HG03064 (cell line): ENCODE measurements around the gene NOL8.

Source experiments
- ATAC-seq: cut with Tn5 transposase; IDR thresholded peaks from one replicate; pipeline ENCODE4 v1.9.1; 2021; ENCODE audit warnings: low read depth; ENCODE audit not compliant: unreplicated experiment

Gene NOL8

DNA sequence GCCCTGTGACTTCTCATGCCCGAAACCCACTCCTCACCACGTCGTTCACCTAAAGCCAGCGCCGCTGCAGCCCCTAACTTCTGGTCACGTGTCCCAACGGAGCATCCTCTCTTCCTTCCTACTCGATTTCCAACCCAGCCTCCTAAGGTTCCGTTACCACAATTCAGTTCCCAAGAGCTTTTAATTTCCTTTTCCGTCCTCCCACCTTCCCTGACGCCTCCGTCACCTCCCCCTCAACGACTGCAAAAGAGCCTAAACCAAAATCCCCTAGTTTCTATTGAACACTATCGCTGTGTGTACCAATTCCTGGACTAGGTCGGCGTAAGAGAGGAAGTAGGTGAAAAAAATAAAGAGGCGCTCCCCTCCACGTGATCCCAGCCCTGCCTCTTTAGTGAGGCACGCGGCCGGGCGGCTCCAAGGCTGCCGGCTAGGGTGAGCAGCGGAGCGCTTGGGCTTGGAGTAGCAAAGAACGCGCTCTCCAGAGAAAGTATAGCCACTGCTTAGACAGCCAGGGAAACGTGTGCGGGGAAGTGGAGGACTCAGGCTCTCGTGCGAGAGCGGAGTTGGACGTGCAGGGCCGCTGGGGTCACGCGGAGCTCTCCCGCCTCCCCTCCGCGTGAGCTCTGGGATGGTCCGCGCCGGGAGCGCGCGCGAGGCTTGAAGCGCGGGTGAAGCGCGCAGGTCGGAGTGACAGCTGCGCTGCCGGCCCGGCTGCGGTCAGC, at the start of gene NOL8, which contains the start of gene CENPP:
TSS of gene NOL8 (minus strand) at position 82 of the 722 bp plus-strand sequence. CDS start 1,189 bp downstream, outside the sequence.
TSS of gene CENPP (plus strand) at position 685 of the 722 bp plus-strand sequence.
- ATAC-seq, result peak; percentile 94

DNA sequence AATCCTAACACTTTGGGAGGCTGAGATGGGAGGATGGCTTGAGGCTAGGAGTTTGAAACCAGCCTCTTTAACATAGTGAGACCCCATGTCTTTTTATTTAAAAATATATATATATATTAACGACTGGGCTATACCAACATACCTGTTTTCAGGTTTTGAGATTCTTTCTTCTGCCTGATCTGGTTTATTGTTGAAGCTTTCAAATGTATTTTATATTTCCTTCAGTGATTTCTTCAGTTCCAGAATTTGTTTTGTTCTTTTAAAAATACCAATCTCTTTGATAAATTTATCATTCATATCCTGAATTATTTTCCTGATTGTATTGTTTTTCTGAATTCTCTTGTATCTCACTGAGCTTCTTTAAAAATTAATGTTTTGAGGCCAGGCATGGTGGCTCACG, 48.0 kb upstream of the NOL8 start:
- no peak for ATAC-seq

DNA sequence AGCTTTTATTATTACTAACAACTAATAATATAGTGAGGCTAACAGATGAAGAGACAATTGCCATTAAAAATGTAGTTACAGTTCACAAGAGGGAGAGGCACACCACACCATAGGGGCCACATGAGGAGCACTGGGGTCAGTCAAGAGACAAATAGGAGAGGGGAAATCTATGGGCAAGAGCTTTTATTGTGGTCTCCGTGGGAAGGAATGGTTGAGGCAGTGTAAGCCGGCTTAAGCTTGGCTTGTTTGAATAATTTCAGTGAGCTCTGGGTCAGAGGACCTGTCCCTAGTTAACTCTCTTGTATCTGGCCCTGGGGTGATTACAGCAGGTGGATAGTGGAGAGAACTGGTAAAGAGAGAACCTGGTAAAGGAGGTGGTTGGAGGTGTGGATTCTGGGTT, 43.9 kb upstream of the NOL8 start:
- ATAC-seq, result no peak

DNA sequence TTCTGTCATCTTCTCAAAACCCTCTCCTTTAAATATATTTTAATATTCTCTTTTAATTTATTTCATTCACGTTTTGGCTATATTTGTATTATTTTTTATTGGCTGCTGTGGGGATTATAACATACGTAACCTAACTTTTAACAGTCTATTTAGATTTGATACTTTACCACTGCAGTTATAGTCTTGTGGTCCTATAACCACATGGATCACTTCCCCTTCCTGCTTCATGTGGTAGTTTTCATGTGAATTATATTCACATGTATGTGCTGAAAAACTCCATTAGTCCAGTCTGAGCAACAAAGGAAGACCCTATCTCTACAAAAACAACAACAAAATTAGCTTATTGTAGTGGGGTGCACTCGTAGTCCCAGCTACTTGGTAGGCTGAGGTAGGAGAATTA, 34.9 kb upstream of the NOL8 start:
- no peak for ATAC-seq

DNA sequence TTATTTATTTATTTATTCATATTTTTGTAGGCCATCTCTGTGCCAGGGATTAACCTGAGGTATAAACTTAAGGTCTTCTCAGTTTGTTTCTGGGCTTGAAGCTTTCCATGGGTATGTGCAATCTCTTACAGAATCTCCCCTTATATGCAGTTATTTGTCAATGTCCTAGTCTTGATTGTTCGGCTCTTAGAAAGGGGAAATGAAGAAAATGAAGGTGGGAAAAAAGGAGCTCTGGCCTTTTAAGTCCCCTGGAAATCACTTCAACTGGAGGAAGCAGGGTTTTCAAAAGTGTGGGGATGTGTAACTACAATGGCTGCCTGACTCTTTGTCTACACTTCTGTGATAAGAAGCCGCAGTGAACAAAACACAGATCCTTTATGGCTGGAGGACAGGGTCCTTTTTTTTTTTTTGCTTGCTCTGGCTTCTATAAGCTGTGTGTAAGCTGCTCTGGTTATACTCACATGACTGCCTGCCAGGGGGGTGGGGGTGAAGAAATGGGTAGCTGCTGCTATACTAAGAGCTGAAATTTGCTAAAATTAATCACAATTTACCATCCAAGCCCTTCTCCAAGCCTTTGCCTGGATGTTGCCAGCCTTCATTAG, 34.3 kb upstream of the NOL8 start:
- ATAC-seq, result no peak

DNA sequence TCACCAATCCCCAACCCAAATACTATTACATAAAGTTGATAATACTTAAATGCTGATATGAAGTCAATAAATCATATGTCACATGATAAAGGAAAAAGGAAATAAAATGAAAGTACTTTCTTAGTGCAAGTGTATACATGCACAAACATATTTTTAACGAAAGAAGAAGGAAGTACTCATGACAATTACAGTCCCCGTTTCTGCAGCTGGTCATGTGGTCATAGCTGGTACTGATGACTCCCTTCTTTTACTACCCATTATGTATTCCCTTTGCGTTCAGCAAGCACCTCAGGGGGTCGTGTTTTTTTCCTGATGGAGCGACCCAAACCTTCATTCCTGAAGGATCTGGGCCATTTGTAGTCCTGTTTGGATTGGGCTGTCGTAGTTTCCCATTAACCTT, 27.9 kb upstream of the NOL8 start:
- ATAC-seq, result no peak

DNA sequence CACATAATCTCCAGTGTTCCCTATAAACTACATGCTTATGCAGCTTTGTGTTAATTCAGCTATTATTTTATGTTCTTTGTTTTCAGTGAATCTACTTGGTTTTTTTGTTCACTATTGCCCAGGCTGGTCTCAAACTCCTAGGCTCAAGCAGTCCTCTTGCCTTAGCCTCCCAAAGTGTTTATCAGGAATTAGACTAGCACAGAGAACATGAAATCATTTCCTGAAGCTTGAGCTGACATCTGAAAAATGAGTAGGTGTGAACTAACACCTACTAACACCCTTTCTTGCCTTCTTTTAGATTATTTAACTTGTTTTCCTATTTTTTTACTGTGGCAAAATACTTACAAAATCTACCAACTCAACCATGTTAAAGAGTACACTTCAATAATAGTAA, 25.6 kb upstream of the NOL8 start:
- no peak for ATAC-seq

DNA sequence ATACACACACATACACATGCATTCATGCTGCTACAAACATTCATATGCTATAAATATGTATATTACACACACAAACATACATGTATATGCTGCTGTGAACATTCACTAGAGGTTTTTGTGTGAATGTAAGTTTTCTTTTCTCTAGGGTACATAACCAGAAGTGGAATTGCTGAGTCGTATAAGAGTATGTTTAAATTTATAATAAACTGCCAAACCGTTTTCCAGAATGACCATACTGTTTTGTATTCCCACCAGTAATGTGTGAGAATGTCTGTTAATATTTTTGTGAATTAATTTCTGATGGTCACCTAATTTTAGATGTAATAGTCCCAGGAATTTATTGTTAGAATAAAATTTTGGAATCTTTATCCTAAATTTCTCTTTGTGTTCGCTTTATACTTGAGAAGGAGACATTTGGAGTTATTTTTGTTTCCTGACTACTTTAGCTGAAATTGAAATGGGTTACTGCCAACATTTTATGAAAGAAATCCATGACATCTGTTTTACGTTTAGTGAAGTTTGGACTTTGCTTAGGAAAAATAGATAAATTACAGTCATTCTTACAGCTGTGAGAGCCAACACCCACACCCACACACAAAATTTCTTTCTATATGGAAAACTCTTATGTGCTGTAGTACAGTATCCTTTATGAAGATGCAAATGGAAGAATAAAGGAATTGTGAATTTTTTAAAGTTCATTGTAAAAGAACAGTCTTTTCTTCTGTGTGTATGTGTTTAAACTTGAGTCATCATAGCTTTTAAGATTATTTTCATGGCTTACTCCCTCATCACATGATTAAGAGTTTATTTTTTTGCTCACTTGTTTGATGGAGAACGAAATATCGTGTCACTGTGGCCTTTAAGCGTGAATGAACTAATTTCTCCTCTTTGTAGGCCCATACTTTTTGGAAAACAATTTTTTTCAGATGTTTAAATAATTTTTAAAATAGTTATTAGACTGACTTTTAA, 24.9 kb upstream of the NOL8 start:
- ATAC-seq, result no peak

DNA sequence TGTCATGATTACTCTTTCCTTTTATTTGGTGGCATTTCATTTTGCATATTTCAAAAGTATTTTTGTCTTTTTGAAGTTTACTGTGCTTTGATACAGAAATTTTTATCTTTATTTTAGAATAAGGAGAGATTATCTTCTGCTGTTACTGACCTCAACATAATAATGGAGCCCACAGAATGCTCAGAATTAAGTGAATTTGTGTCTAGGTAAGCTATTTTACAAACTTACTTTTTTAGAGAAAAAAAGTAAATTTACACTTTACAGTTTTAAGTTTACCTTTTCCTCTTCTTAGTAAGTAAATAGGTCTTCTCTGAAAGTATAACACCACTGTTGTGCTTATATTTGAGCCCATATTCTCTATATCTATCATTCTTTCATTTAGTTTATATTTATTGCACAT, 20.4 kb upstream of the NOL8 start:
- no peak for ATAC-seq

DNA sequence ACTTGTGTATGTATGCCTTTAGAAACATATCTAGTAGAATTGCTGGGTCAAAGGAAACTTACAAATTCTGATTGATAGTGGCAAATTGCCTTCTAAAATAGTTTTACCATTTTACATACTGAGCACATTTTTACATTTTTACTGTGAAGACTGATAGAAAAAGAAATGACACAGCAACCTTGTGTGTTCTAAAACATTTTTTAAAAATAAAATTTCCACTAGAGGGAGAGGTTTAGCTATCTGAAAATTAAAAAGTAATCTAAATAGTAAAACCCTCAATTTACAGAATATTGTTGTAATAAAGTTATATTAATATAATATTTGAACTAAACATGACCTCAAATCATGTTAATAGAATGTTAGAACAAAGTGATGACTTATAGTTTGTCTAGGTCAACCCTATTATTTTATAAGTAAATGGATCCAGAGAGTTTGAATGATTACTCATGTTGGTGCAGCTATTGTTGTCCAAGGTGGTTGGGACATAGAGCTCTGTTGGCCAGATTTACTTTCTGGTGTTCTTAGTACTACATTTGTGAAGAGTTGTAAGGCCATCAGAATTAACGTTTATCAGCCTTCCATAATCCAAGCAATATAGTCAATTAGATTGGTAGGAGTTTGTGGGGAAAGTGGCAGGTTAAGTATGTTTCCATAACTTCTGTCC, 17.8 kb upstream of the NOL8 start:
- ATAC-seq, result no peak

DNA sequence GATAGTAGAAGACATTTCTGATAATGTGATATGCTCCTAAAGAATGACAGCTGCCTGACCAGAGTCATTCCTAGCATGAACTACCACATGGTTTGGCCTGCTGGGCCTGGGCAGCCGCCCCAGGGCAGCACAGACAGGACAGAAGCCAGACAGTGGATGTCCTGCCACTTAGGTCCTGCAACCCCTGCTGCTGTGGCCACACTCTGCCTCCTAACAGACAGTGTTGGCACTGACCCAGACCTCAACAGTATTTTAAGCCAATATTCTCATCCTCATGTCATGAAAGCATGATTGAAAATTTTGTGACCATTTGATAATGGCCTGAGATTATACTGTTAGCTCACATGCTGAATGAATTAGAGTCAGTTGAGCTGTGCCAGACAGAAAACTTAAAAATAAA, 16.4 kb upstream of the NOL8 start:
- no peak for ATAC-seq

DNA sequence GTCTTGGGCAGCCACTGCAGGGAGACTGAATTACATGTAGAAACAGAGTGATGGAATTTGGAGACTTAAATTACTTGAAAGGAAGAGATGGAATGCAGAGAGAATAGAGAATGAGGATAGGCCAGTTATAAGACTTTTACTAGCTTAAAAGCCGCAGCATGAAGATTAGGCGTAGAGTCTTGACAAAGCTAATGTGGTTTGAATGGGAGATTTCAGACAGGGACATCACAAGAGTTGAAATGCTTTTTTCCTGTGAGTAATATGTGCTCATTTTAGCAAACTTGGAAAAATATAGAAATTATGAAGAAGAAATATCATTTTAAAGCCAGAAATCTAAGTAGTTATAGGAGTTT, 8.1 kb upstream of the NOL8 start:
- ATAC-seq, result no peak

DNA sequence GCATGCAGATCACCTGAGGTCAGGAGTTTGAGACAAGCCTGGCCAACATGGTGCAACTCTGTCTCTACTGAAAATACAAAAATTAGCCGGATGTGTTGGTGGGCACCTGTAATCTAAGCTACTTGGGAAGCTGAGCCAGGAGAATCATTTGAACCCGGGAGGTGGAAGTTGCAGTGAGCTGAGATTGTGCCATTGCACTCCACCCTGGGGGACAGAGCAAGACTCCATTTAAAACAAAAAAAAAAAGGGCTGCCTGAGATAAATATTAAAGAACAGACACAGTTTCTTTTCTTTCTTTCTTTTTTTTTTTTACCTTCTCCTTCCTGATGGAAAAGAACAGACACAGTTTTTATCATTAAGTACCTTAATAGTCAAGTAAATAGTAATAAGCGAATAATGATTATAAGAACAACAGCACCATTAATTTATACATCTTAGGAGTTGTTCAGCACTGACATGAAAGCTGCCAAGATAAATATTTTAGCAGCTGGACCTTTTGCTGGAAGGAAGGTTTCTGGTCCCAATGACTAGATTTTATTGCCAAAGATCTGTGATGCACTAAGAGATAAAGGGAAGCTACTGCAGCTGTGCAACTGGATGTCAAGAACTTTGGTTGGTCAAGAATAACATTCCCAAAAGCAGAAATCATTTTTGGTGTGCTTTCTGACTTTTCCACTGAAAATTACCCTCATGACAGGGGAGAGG, 7.6 kb upstream of the NOL8 start:
- ATAC-seq, result no peak

DNA sequence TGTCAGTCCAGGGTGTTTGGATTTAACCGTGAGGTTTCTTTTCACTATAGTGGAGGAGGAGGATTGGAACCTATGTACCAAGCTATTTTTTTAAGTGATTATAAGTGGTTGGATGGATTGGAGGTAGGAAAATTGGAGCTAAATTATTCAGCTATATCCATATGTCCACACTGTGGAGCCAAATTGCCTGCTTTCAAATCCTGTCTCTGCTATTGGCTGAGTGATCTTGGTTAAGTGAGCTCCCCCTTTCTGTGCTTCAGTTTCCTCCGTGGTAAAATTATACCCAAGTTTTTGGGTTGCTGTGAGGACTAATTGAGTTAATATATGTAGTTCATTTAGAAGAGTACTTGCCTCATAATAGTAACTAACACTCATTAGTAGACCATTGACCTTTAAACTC, 3.1 kb upstream of the NOL8 start:
- no peak for ATAC-seq

DNA sequence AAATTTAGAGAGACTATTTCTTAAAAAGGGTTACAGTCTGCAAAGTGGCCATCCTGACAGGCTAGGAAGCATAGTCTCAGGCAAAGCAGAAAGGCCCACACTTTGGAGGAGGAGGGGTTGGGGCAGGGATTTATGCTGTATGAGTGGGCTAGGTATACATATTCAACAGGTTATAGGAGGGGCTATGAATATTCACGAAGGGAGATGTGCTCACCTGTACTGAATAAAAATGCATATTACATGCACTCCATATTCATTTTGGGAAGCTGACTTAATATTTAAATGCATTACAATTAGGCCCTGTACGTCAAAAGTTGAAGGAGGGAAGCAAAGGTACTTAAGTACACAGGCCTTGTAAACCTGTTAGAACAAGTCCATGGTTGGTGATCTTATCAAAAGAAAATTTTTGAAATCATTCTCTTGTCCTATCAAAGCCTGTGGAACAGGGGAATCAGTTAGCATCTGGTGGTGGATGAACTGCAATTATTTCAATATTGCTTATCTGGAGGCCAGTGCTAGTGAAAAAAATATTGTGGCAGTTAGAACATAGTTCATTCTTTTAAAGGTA, 2.2 kb upstream of the NOL8 start:
- ATAC-seq, result no peak

DNA sequence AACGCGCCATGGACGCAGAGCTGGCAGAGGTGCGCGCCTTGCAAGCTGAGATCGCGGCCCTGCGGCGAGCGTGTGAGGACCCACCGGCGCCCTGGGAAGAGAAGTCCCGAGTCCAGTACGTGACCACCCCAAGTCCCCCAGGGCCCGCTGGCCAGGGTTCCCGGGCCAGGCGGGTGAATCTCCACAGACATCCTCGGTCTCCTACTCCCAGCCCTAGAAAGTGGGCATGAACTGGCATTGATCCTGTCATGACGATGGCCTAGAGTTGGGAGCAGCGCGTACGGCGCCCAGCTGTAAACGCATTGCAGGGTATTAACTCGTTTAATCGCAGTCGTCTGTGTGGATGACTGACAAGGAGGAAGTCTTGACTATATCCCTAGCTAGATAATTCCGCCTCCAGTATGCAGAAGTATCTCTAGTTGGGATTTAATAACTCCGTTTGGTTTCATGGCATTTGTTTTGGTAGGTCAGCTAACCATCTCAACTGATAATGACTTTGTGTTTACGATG, 896 bp upstream of the NOL8 start:
- no peak for ATAC-seq

DNA sequence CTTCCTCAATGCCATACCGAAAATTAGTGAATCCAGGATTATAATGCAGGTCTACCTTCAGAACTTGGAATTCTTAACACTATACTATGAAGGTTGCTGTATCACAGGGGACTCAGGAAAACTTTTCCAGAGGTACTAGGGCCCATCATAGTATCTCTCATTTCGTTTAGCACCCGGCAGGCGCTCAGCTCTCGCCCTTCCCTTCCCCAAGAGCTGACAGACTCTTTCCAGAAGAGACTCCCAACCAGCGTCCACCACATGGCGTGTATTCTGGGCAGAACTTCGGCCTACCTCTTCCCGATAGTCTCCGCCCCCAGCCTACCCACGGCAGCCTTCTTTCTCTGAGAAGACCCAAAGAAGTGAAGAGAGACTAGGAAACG, 271 bp downstream of the NOL8 start:
- ATAC-seq, result peak; percentile 5

DNA sequence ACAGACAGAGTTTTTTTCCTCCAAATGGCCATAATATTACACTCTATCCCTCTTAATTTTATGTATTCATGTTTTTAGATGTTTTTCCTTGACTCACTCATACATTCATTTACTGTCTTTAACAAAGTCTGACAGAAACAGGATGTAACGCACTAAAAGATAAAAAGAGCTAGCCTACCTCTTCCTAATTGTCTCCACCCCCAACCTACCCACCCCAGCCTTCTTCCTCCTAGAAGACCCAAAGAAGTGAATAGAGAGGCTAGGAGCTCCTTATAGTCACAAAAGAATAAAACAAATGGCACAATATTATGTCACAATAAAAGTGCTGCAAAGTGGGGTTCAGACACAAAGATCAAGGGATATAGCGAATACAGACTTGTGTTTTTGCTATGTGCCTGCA, 719 bp downstream of the NOL8 start:
- no peak for ATAC-seq

DNA sequence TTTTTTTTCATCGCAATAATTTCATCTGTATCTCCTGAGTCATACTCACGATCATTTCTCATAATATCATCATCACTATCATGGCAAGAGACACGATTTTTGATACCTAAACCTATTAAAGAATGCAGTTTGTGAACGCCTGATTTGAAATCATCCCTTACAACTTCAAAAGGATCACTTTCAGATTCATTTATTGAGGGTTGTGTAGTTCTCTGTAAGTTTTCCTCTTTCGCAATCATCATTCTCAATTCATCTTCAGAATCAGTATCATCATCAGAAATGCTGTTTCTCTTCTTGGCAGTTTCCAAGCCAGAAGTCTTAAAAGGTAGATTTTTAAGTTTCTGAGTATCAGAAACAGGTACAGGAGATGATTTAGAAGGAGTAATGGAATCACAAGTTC, 9.7 kb downstream of the NOL8 start:
- no peak for ATAC-seq

DNA sequence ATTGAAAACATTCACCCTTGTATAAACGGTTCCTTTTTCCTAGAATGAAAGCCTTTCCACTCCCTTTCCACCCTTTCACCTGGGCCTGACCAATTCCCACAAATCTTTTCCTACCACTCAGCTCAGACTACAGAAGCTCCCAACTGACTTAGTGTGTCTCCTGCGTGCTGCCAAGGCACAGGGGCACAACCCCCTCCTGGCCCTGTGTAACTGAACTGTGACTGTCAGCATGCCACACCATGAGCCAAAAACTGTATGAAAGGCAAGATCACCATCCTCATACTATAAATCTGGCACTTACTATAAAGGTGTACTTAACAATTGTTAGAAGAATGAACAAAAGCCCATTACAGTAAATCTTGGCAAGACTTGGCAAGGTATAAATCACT, 11.5 kb downstream of the NOL8 start:
- no peak for ATAC-seq
